ENCODE measurements around the gene PTPRO.

DNA sequence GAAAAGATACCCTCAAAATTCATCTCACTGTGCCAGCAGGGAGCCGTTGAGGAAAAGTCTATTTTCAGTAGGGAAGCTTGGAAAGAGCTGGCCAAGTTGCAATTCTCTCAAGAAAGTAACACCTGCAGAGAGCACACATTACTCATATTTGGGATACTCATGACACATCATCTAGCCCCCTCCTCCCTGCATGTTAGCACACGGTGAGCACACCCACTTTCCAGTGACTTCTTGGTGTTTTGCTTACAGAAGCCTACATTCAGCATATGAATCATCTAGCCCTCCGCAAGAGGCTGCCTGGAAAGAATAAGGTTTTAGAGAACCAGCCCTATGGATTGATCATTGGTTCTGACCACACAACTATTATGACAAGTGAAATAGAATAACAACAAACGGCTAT lies 124.5 kb downstream of the PTPRO start:
- TF ChIP-seq, protein P1, sequence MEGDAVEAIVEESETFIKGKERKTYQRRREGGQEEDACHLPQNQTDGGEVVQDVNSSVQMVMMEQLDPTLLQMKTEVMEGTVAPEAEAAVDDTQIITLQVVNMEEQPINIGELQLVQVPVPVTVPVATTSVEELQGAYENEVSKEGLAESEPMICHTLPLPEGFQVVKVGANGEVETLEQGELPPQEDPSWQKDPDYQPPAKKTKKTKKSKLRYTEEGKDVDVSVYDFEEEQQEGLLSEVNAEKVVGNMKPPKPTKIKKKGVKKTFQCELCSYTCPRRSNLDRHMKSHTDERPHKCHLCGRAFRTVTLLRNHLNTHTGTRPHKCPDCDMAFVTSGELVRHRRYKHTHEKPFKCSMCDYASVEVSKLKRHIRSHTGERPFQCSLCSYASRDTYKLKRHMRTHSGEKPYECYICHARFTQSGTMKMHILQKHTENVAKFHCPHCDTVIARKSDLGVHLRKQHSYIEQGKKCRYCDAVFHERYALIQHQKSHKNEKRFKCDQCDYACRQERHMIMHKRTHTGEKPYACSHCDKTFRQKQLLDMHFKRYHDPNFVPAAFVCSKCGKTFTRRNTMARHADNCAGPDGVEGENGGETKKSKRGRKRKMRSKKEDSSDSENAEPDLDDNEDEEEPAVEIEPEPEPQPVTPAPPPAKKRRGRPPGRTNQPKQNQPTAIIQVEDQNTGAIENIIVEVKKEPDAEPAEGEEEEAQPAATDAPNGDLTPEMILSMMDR (conservative IDR thresholded peaks at IDR 0.05; ENCODE audit: low read depth, low read length) = no peak
- no peak for TF ChIP-seq EZH2 (IDR thresholded peaks at IDR 0.05; ENCODE audit: borderline replicate concordance, low read depth, low read length, poor library complexity, severe bottlenecking)

All from A673 (cell line).